SK-N-SH treated with all-trans-retinoic acid at 6 μM for 48 hours (cell line): ENCODE results near the gene GALNTL6.

Source experiments
- ATAC-seq: fragments of 200-7000 bp; cut with Tn5 transposase; 3 replicates; pipeline ENCODE4 v1.9.1; 2020; ENCODE audit warnings: mild to moderate bottlenecking, moderate library complexity
- ARNTL ChIP-seq: fragments of 450-650 bp; formaldehyde crosslinking; IDR thresholded peaks from 2 replicates; pipeline ENCODE4 v1.5.0; 2020; ENCODE audit warnings: low read depth, mild to moderate bottlenecking, moderate library complexity, borderline replicate concordance
- BACH2 ChIP-seq: fragments of 250-450 bp; sonication (Bioruptor Pico); IDR thresholded peaks from 2 replicates; pipeline ENCODE4 v1.9.0; 2021; ENCODE audit warnings: mild to moderate bottlenecking, borderline replicate concordance
- CREB5 ChIP-seq: fragments of 250-450 bp; sonication (Bioruptor Pico); IDR thresholded peaks from 2 replicates; pipeline ENCODE4 v1.5.1; 2020; ENCODE audit warnings: low read depth, mild to moderate bottlenecking, moderate library complexity
- CSDC2 ChIP-seq: fragments of 250-450 bp; sonication (Bioruptor Pico); IDR thresholded peaks from 2 replicates; pipeline ENCODE4 v1.5.0; 2020; ENCODE audit warnings: mild to moderate bottlenecking, moderate library complexity
- CSRNP3 ChIP-seq: fragments of 250-450 bp; sonication (Bioruptor Pico); IDR thresholded peaks from 2 replicates; pipeline ENCODE4 v1.5.1; 2021; ENCODE audit warnings: mild to moderate bottlenecking, moderate library complexity
- ESRRG ChIP-seq: fragments of 250-450 bp; sonication (Bioruptor Pico); IDR thresholded peaks from 2 replicates; pipeline ENCODE4 v1.6.1; 2021; ENCODE audit warnings: mild to moderate bottlenecking
- GLIS3 ChIP-seq: fragments of 250-450 bp; sonication (Bioruptor Pico); IDR thresholded peaks from 2 replicates; pipeline ENCODE4 v1.5.0; 2020; ENCODE audit warnings: mild to moderate bottlenecking, moderate library complexity
- ISL1 ChIP-seq: fragments of 250-450 bp; sonication (Bioruptor Pico); IDR thresholded peaks from 2 replicates; pipeline ENCODE4 v2.1.2; 2022; ENCODE audit warnings: mild to moderate bottlenecking, moderate library complexity
- PATZ1 ChIP-seq: fragments of 250-450 bp; sonication (Bioruptor Pico); IDR thresholded peaks from 2 replicates; pipeline ENCODE4 v1.8.0; 2020; ENCODE audit warnings: mild to moderate bottlenecking, moderate library complexity, borderline replicate concordance
- POU6F1 ChIP-seq: fragments of 250-450 bp; sonication (Bioruptor Pico); IDR thresholded peaks from 2 replicates; pipeline ENCODE4 v1.8.0; 2021; ENCODE audit warnings: low read depth, mild to moderate bottlenecking, moderate library complexity, borderline replicate concordance
- PPARA ChIP-seq: fragments of 250-450 bp; sonication (Bioruptor Pico); IDR thresholded peaks from 2 replicates; pipeline ENCODE4 v1.5.0; 2020; ENCODE audit warnings: mild to moderate bottlenecking, borderline replicate concordance
- RARB ChIP-seq: fragments of 250-450 bp; sonication (Bioruptor Pico); IDR thresholded peaks from 2 replicates; pipeline ENCODE4 v1.8.0; 2021; ENCODE audit warnings: mild to moderate bottlenecking, moderate library complexity
- SNAI2 ChIP-seq: fragments of 250-450 bp; sonication (Bioruptor Pico); IDR thresholded peaks from 2 replicates; pipeline ENCODE4 v1.5.0; 2020; ENCODE audit warnings: mild to moderate bottlenecking, moderate library complexity
- TCF4 ChIP-seq: fragments of 250-450 bp; sonication (Bioruptor Pico); IDR thresholded peaks from 2 replicates; pipeline ENCODE4 v1.8.0; 2021; ENCODE audit warnings: mild to moderate bottlenecking, moderate library complexity, borderline replicate concordance
- TOX ChIP-seq: fragments of 250-450 bp; sonication (Bioruptor Pico); IDR thresholded peaks from 2 replicates; pipeline ENCODE4 v1.8.0; 2021; ENCODE audit warnings: mild to moderate bottlenecking, moderate library complexity, borderline replicate concordance
- TSHZ2 ChIP-seq: fragments of 250-450 bp; sonication (Bioruptor Pico); IDR thresholded peaks from 2 replicates; pipeline ENCODE4 v1.5.0; 2020; ENCODE audit warnings: mild to moderate bottlenecking, moderate library complexity
- ZC3H10 ChIP-seq: fragments of 250-450 bp; sonication (Bioruptor Pico); IDR thresholded peaks from 2 replicates; pipeline ENCODE4 v1.5.1; 2021; ENCODE audit warnings: mild to moderate bottlenecking, moderate library complexity
- ZFP3 ChIP-seq: fragments of 250-450 bp; sonication (Bioruptor Pico); IDR thresholded peaks from 2 replicates; pipeline ENCODE4 v1.5.0; 2020; ENCODE audit warnings: mild to moderate bottlenecking, moderate library complexity
- ZFP30 ChIP-seq: fragments of 450-650 bp; formaldehyde crosslinking; IDR thresholded peaks from 2 replicates; pipeline ENCODE4 v1.5.0; 2022; ENCODE audit warnings: mild to moderate bottlenecking, moderate library complexity
- ZNF565 ChIP-seq: fragments of 450-650 bp; formaldehyde crosslinking; conservative IDR thresholded peaks from 2 replicates; pipeline ENCODE4 v1.5.0; 2020; ENCODE audit warnings: low read depth, mild to moderate bottlenecking, moderate library complexity
- ZNF70 ChIP-seq: fragments of 450-650 bp; formaldehyde crosslinking; IDR thresholded peaks from 2 replicates; pipeline ENCODE4 v1.5.0; 2020; ENCODE audit warnings: mild to moderate bottlenecking, moderate library complexity
- ZNF8 ChIP-seq: fragments of 450-650 bp; formaldehyde crosslinking; IDR thresholded peaks from 2 replicates; pipeline ENCODE4 v1.5.0; 2020; ENCODE audit warnings: mild to moderate bottlenecking, moderate library complexity

The GALNTL6 gene

GRCh38 chr4:172270397-172270796 is 457.2 kb downstream of the GALNTL6 start:
- TF ChIP-seq ZFP3 (CRISPR knock-in tag) (no peak), PPARA (CRISPR knock-in tag) (no peak), BACH2 (CRISPR knock-in tag) (no peak), ESRRG (CRISPR knock-in tag) (no peak), ZNF8 (CRISPR knock-in tag) (no peak), RARB (CRISPR knock-in tag) (no peak), CSDC2 (CRISPR knock-in tag) (no peak), TCF4 (no peak), ZNF565 (no peak), CSRNP3 (CRISPR knock-in tag) (no peak), ARNTL (no peak)
- no peak for ATAC-seq

- no peak for ATAC-seq
- TF ChIP-seq ZC3H10 (CRISPR knock-in tag) (no peak), TOX (no peak), SNAI2 (CRISPR knock-in tag) (no peak), POU6F1 (no peak), PATZ1 (no peak), PPARA (CRISPR knock-in tag) (no peak), CSDC2 (CRISPR knock-in tag) (no peak), BACH2 (CRISPR knock-in tag) (no peak), ISL1 (CRISPR knock-in tag) (no peak), RARB (CRISPR knock-in tag) (no peak), ZFP3 (CRISPR knock-in tag) (no peak), CSRNP3 (CRISPR knock-in tag) (no peak), TCF4 (no peak), CREB5 (CRISPR knock-in tag) (no peak), GLIS3 (CRISPR knock-in tag) (no peak), ZNF70 (CRISPR knock-in tag) (no peak), ZFP30 (no peak), TSHZ2 (CRISPR knock-in tag) (no peak)
These were observed 473.9 kb downstream of the GALNTL6 start for GRCh38 chr4:172287117-172287516.
